Spleen (tissue), 11 donors: ENCODE data around the gene COL5A1. TPM values are rescaled to one million over a fixed set of nuclear protein-coding genes. Genes with fewer than 3 reads are reported as not detected.
"Not testable (repeated sequence)": the region's sequence is repeated elsewhere in the genome, so short reads cannot be mapped to it uniquely, and the experiment has no call there.

Experiments
- DNase-seq: peaks from one replicate; pipeline ENCODE4 v3.0.0-alpha.2; 2020
- H3K27ac ChIP-seq, 8 donors: fragments of 200-600 bp; sonication (generic) in 7 of 8; 1 replicate in 4 of 8; 2 replicates in 4 of 8; pipeline versions ENCODE4 v1.5.0 to v1.8.0; 2016 to 2021; ENCODE audit warnings: inconsistent platforms in 4 of 8, mild to moderate bottlenecking in 4 of 8, moderate library complexity in 1 of 8
- H3K27me3 ChIP-seq, 7 donors: fragments of 200-600 bp; sonication (generic) in 6 of 7; replicated peaks in 1 of 7; 1 replicate in 4 of 7; 2 replicates in 3 of 7; pipeline versions ENCODE4 v1.5.0 to v1.8.0; 2016 to 2021; ENCODE audit warnings: inconsistent platforms in 3 of 7, mild to moderate bottlenecking in 1 of 7
- H3K36me3 ChIP-seq, 6 donors: fragments of 200-600 bp; sonication (generic) in 5 of 6; 1 replicate in 4 of 6; 2 replicates in 2 of 6; pipeline versions ENCODE4 v1.5.0 to v1.8.0; 2016 to 2021; ENCODE audit warnings: inconsistent platforms in 2 of 6
- H3K4me1 ChIP-seq, 6 donors: fragments of 200-600 bp; sonication (generic) in 5 of 6; 1 replicate in 3 of 6; 2 replicates in 3 of 6; pipeline versions ENCODE4 v1.5.0 to v1.8.0; 2016 to 2021; ENCODE audit warnings: inconsistent platforms in 3 of 6
- H3K4me3 ChIP-seq, 8 donors: fragments of 200-600 bp; sonication (generic) in 7 of 8; 1 replicate in 4 of 8; 2 replicates in 4 of 8; pipeline versions ENCODE4 v1.5.0 to v1.8.0; 2016 to 2021; ENCODE audit warnings: inconsistent platforms in 4 of 8, mild to moderate bottlenecking in 4 of 8, moderate library complexity in 2 of 8
- H3K9me3 ChIP-seq, 8 donors: fragments of 200-600 bp; sonication (generic) in 7 of 8; 1 replicate in 4 of 8; 2 replicates in 4 of 8; pipeline versions ENCODE4 v1.5.0 to v1.8.0; 2016 to 2021; ENCODE audit warnings: inconsistent platforms in 4 of 8
- POLR2A ChIP-seq, 3 donors: fragments of 450-650 bp; IDR thresholded peaks; one replicate each; pipeline ENCODE4 v1.5.1; 2017; ENCODE audit warnings: antibody characterized with exemption in 3 of 3, mild to moderate bottlenecking in 1 of 3
- POLR2AphosphoS5 ChIP-seq, 3 donors: sonication (generic); formaldehyde crosslinking; IDR thresholded peaks; one replicate each; pipeline ENCODE4 v1.5.1; 2017; ENCODE audit warnings: antibody characterized with exemption in 3 of 3
- WGBS, 5 donors: extraction: QIAGEN DNeasy Blood & Tissue Kit in 3 of 5; methylation state at CpG; one replicate each; pipeline versions ENCODE4 v1.1.5 to v1.1.7; 2013 to 2018; 5-methylcytosine and 5-hydroxymethylcytosine counted together
- intact Hi-C: fragments of 100-400 bp; cut with DNase I; formaldehyde crosslinking; loops from one replicate; pipeline ENCODE4 v1.15.0; 2023; ENCODE audit warnings: low total_unique reads
- polyA plus RNA-seq, 3 donors: library from polyadenylated mRNA; stranded (reverse); fragments of 200-250 nt; gene quantifications; one replicate each; pipeline ENCODE4 v1.2.1, GENCODE V29; 2013
- total RNA-seq, 7 donors: library from RNA; depleted of rRNA in 3 of 7; stranded (reverse); fragments of >200 nt in 3 of 7; fragmentation: NEBNext Ultra II Directional in 4 of 7; extraction: Animal tissue kit (Norgen Biotek cat#: 25700) in 4 of 7; gene quantifications; one replicate each; pipeline versions ENCODE4 v1.1.0 to v1.2.1, GENCODE V29; 2016 to 2021
- TF ChIP-seq, protein P1 (sequence below), 11 experiments: fragments of 200-600 bp in 7 of 11; fragments of 450-650 bp in 4 of 11; sonication (generic) in 4 of 11; IDR thresholded peaks in 8 of 11; conservative IDR thresholded peaks in 3 of 11; 1 replicate in 7 of 11; 2 replicates in 4 of 11; pipeline versions ENCODE4 v1.4.0 to v1.8.0; 2016 to 2021; ENCODE audit warnings: antibody characterized with exemption in 11 of 11, inconsistent platforms in 4 of 11, mild to moderate bottlenecking in 1 of 11
- donor health status: healthy with polysubstance abuse.
- donor health status: DM: no; HTN: no; CAD: no; lungs with moderate emphysema.
- donor health status: DM: no; HTN: no; CAD: no.
- donor health status: Bipolar disorder and iron deficiency.
- donor health status: healthy.
- donor health status: DM: no; HTN: no; CAD: no.
- donor health status: DM: yes; HTN: yes; CAD: no.

Gene COL5A1
- total and polyA plus RNA-seq, 10 donors: 2.6 to 50.6 (median 23.7) TPM

DNA sequence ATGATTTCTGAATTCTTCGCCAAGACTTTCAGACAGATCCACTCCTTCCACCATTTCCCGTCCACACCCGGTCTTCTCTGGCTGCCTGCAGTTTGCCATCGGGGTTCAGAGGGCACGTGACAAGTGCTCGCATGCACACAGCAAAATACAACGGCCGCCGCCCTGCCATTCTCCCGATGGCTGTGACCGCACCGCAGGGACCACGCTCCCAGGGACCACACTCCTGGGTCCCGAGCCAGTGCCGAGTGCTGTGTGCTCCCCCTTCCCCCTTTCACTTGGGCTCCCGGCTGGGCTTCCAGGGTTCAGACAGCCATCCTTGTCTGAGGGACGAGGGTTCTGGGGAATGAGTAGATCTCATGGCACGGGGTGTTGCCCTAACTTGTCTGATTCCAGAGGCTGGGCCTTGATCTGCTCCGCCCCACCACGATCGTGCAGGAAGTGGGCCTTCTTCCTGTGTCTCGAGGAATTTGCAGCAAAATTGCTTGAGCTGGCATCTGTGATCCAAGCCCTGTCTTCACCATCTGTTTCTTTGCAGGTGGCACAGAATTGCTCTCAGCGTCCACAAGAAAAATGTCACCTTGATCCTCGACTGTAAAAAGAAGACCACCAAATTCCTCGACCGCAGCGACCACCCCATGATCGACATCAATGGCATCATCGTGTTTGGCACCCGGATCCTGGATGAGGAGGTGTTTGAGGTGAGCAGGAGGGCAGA, 59.2 kb downstream of the COL5A1 start:
- Histone ChIP-seq H3K9me3 (no peaks in the 10 kb centered on the region), H3K27me3 (peaks cover 0 to 15% (median 0%) of the 10 kb centered on the region in 7 donors), H3K4me3 (no peak overlapping the region), H3K4me1 (peaks cover 0 to 17% (median 9%) of the 10 kb centered on the region in 6 donors), H3K36me3 (peaks cover 0 to 28% (median 0%) of the 10 kb centered on the region in 6 donors), H3K27ac (no peak overlapping the region)
- intact Hi-C loops: no loop called here
- no peak for TF ChIP-seq POLR2A (IDR thresholded peaks at IDR 0.05)
- TF ChIP-seq POLR2AphosphoS5 (IDR thresholded peaks at IDR 0.05): no peak
- TF ChIP-seq, protein P1, sequence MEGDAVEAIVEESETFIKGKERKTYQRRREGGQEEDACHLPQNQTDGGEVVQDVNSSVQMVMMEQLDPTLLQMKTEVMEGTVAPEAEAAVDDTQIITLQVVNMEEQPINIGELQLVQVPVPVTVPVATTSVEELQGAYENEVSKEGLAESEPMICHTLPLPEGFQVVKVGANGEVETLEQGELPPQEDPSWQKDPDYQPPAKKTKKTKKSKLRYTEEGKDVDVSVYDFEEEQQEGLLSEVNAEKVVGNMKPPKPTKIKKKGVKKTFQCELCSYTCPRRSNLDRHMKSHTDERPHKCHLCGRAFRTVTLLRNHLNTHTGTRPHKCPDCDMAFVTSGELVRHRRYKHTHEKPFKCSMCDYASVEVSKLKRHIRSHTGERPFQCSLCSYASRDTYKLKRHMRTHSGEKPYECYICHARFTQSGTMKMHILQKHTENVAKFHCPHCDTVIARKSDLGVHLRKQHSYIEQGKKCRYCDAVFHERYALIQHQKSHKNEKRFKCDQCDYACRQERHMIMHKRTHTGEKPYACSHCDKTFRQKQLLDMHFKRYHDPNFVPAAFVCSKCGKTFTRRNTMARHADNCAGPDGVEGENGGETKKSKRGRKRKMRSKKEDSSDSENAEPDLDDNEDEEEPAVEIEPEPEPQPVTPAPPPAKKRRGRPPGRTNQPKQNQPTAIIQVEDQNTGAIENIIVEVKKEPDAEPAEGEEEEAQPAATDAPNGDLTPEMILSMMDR (IDR thresholded peaks at IDR 0.05 in 8 of 11, conservative IDR thresholded peaks at IDR 0.05 in 3 of 11): no peak
- WGBS, 5 donors: 77 to 86% (median 80%) methylated on average over 27 to 30 of the region's 30 CpGs
- no peak for DNase-seq

DNA sequence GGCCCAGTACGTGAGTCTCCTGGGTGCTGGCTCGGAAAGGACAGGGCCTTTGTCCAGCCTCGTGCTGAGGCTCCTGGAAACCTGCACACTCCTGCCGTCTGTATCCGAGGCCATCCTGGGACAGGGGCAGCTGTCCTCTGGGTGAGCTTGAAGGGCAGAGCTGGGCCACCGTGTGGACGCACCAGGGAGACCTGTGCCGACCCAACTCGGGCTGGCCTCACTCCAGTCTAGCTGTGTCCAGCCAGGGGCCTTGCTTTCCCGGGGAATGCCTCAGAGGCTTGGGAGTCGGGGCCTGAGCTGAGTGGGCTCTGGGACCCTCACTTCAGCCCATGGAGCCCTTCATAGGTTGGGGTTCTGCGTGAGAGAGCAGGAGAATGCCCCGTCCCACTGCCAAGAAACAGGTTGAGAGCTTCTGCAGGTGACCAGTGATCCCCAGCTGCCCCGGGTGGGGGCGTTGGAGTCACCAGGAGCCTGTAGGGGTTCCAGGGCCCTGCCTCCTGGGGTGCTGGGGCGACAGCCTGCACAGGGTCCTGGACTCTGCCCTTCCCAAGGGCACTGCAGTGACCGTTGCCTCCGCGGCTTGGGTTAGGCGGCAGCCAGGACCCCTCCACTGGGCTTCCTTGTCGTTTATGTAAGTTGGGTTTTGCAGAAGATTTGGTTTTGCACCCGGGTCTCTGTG, 60.1 kb downstream of the COL5A1 start:
- Histone ChIP-seq H3K4me1 (peaks cover 0 to 24% (median 9%) of the 10 kb centered on the region in 6 donors), H3K9me3 (no peaks in the 10 kb centered on the region), H3K27me3 (peaks cover 0 to 15% (median 0%) of the 10 kb centered on the region in 7 donors), H3K4me3 (no peak overlapping the region), H3K36me3 (peaks cover 0 to 28% (median 0%) of the 10 kb centered on the region in 6 donors), H3K27ac (no peak overlapping the region)
- no peak for DNase-seq
- intact Hi-C loops: no loop called here
- TF ChIP-seq POLR2AphosphoS5 (IDR thresholded peaks at IDR 0.05): no peak
- TF ChIP-seq, protein P1 (IDR thresholded peaks at IDR 0.05 in 8 of 11, conservative IDR thresholded peaks at IDR 0.05 in 3 of 11): no peak
- TF ChIP-seq POLR2A (IDR thresholded peaks at IDR 0.05): no peak
- WGBS, 5 donors: 84 to 95% (median 88%) methylated on average over 8 to 22 of the region's 22 CpGs

GRCh38 chr9:134702291-134702690, 60.7 kb downstream of the COL5A1 start:
- Histone ChIP-seq H3K36me3 (peaks cover 0 to 28% (median 0%) of the 10 kb centered on the region in 6 donors), H3K4me3 (no peak overlapping the region), H3K27me3 (peaks cover 0 to 15% (median 0%) of the 10 kb centered on the region in 7 donors), H3K9me3 (no peaks in the 10 kb centered on the region), H3K4me1 (peaks cover 0 to 26% (median 9%) of the 10 kb centered on the region in 6 donors), H3K27ac (no peak overlapping the region)
- WGBS, 5 donors: 79 to 88% (median 86%) methylated on average over 18 of the region's 18 CpGs
- intact Hi-C loops: no loop called here
- TF ChIP-seq POLR2A (IDR thresholded peaks at IDR 0.05) (no peak), POLR2AphosphoS5 (IDR thresholded peaks at IDR 0.05) (no peak)
- TF ChIP-seq, protein P1 (IDR thresholded peaks at IDR 0.05 in 8 of 11, conservative IDR thresholded peaks at IDR 0.05 in 3 of 11): no peak
- no peak for DNase-seq

- DNase-seq, H3K27me3 ChIP-seq, intact Hi-C loops, H3K9me3 ChIP-seq, H3K27ac ChIP-seq, H3K4me3 ChIP-seq: not testable (repeated sequence)
- Histone ChIP-seq H3K4me1 (peaks cover 0 to 25% (median 7%) of the 10 kb centered on the region in 6 donors), H3K36me3 (peaks cover 0 to 28% (median 0%) of the 10 kb centered on the region in 6 donors)
- WGBS, 5 donors: 83 to 94% (median 88%) methylated on average over 8 to 13 of the region's 13 CpGs
These were observed 62.1 kb downstream of the COL5A1 start for GRCh38 chr9:134703730-134704114.
